GM18951 (cell line): Measurements from ENCODE around the gene NMNAT3.

ENCODE experiments used
- POLR2A ChIP-seq: IDR thresholded peaks from 4 replicates; pipeline ENCODE4 v1.6.1; 2011; ENCODE audit warnings: mild to moderate bottlenecking; ENCODE audit not compliant: insufficient read length, insufficient read depth; ENCODE audit errors: extremely low read depth
- in situ Hi-C: fragments of 300-500 bp; cut with MboI; formaldehyde crosslinking; loops from one replicate; pipeline ENCODE4 v1.12.0; 2022; ENCODE audit warnings: low sequenced_read_pairs, mixed read lengths, inconsistent platforms; ENCODE audit not compliant: unreplicated experiment

The NMNAT3 gene

GRCh38 chr3:139517321-139518065 is 160.3 kb downstream of the NMNAT3 start:
- no peak for TF ChIP-seq POLR2A

GRCh38 chr3:139514741-139515140 is 163.0 kb downstream of the NMNAT3 start:
- no peak for TF ChIP-seq POLR2A
- in situ Hi-C loops: no loop called here

More at GRCh38 chr3:139517321-139518065, 160.3 kb downstream of the NMNAT3 start:
- in situ Hi-C loops: no loop called here
